Upper lobe of left lung (tissue), 6 donors: ENCODE data around the gene RAC3. TPM values are rescaled to one million over a fixed set of nuclear protein-coding genes. Genes with fewer than 3 reads are reported as not detected.

Experiments
- ATAC-seq, 2 donors: fragments of 200-7000 bp; cut with Tn5 transposase; one replicate each; pipeline ENCODE4 v1.9.1; 2022; ENCODE audit warnings: mild to moderate bottlenecking in 2 of 2, moderate library complexity in 2 of 2; ENCODE audit not compliant: low FRiP score in 2 of 2
- DNase-seq, 2 donors: peaks; one replicate each; pipeline ENCODE4 v3.0.0-alpha.2; 2019 to 2020
- H3K27ac ChIP-seq, 4 donors: fragments of 200-600 bp; sonication (generic); one replicate each; pipeline ENCODE4 v1.5.1; 2016 to 2019
- H3K27me3 ChIP-seq, 4 donors: fragments of 200-600 bp; sonication (generic); one replicate each; pipeline ENCODE4 v1.5.1; 2017 to 2019
- H3K36me3 ChIP-seq, 4 donors: fragments of 200-600 bp; sonication (generic); one replicate each; pipeline ENCODE4 v1.5.1; 2016 to 2019
- H3K4me1 ChIP-seq, 4 donors: fragments of 200-600 bp; sonication (generic); one replicate each; pipeline ENCODE4 v1.5.1; 2018 to 2019
- H3K4me3 ChIP-seq, 4 donors: fragments of 200-600 bp; sonication (generic); one replicate each; pipeline ENCODE4 v1.5.1; 2017 to 2019; ENCODE audit warnings: mild to moderate bottlenecking in 2 of 4, moderate library complexity in 1 of 4
- H3K9me3 ChIP-seq, 4 donors: fragments of 200-600 bp; sonication (generic); one replicate each; pipeline ENCODE4 v1.5.1; 2018 to 2019
- EP300 ChIP-seq, 4 donors: sonication (generic); formaldehyde crosslinking; IDR thresholded peaks; one replicate each; pipeline ENCODE4 v1.5.1; 2017; ENCODE audit warnings: antibody characterized with exemption in 4 of 4, control low read depth in 2 of 4
- POLR2A ChIP-seq, 4 donors: fragments of 450-650 bp; IDR thresholded peaks; one replicate each; pipeline ENCODE4 v1.5.1; 2016 to 2017; ENCODE audit warnings: antibody characterized with exemption in 4 of 4, mild to moderate bottlenecking in 2 of 4
- POLR2AphosphoS5 ChIP-seq, 2 donors: sonication (generic); formaldehyde crosslinking; IDR thresholded peaks; one replicate each; pipeline ENCODE4 v1.5.1; 2017; ENCODE audit warnings: antibody characterized with exemption in 2 of 2
- WGBS, 2 donors: methylation state at CpG; one replicate each; pipeline ENCODE4 v1.1.5; 2017 to 2018; 5-methylcytosine and 5-hydroxymethylcytosine counted together
- total RNA-seq, 6 donors: library from RNA; depleted of rRNA in 4 of 6; stranded (reverse); fragments of >200 nt in 4 of 6; gene quantifications; one replicate each; pipeline versions ENCODE4 v1.1.0 to v1.2.1, GENCODE V29; 2016 to 2021
- TF ChIP-seq, protein P1 (sequence below), 6 experiments: fragments of 450-650 bp in 4 of 6; fragments of 200-600 bp in 2 of 6; sonication (generic) in 2 of 6; IDR thresholded peaks; one replicate each; pipeline ENCODE4 v1.5.1; 2016 to 2019; ENCODE audit warnings: antibody characterized with exemption in 6 of 6
- donor health status: DM: no; HTN: no; CAD: no; lungs with moderate emphysema.
- donor health status: DM: no; HTN: yes; CAD: no; lungs with severe emphysema.

The RAC3 gene
- total RNA-seq, 6 donors from 2014 or later: 3.0 to 12.6 (median 7.1) TPM

DNA sequence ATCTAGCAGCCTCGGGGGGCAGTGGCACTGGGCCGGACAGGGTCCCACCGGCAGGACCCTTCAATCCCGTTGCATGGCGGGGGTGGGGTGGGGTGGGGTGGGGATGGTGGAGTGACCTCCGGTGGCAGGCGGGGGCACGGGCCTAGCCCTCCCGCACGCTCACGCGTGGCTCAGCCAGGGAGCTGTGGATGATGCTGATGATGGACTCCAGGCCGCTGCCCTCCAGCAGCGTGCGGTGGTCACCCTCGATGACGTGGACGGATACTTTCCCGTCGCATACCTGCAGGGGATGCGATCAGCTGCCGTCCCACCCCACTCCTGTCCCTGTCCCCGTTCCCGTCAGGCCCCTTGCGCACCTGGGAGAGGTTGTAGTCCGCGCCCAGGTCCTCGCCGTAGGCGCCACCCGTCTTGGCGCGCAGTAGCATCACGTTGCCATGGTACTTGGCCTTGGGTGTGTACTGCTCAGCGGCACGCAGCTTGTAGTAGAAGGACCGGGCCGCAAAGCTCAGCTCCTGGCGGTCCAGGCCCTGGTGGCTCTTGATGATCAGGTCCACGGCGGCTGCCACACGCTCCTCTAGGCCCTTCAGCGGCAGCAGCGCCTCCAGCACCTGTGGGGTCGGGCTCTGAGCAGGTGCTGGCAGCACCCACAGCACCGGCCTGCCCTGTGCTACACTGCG lies 47.7 kb downstream of the RAC3 start:
- H3K27me3 ChIP-seq: no peaks in the 10 kb centered on the region
- H3K4me1 ChIP-seq: no peaks in the 10 kb centered on the region
- no peak overlapping the region for H3K27ac ChIP-seq
- no peaks in the 10 kb centered on the region for H3K9me3 ChIP-seq
- H3K4me3 ChIP-seq: no peak overlapping the region
- DNase-seq (peak in 1 of 2 donors; percentile 82), ATAC-seq (no peak)
- TF ChIP-seq POLR2AphosphoS5 (IDR thresholded peaks at IDR 0.05) (no peak), POLR2A (IDR thresholded peaks at IDR 0.05) (peak in 1 of 4 donors; percentile 36), EP300 (IDR thresholded peaks at IDR 0.05) (no peak)
- TF ChIP-seq, protein P1, sequence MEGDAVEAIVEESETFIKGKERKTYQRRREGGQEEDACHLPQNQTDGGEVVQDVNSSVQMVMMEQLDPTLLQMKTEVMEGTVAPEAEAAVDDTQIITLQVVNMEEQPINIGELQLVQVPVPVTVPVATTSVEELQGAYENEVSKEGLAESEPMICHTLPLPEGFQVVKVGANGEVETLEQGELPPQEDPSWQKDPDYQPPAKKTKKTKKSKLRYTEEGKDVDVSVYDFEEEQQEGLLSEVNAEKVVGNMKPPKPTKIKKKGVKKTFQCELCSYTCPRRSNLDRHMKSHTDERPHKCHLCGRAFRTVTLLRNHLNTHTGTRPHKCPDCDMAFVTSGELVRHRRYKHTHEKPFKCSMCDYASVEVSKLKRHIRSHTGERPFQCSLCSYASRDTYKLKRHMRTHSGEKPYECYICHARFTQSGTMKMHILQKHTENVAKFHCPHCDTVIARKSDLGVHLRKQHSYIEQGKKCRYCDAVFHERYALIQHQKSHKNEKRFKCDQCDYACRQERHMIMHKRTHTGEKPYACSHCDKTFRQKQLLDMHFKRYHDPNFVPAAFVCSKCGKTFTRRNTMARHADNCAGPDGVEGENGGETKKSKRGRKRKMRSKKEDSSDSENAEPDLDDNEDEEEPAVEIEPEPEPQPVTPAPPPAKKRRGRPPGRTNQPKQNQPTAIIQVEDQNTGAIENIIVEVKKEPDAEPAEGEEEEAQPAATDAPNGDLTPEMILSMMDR (IDR thresholded peaks at IDR 0.05): no peak
- H3K36me3 ChIP-seq: peaks cover 50 to 65% (median 60%) of the 10 kb centered on the region in 4 donors
- WGBS, 2 donors: 95 to 96% methylated on average over 7 to 38 of the region's 47 CpGs

DNA sequence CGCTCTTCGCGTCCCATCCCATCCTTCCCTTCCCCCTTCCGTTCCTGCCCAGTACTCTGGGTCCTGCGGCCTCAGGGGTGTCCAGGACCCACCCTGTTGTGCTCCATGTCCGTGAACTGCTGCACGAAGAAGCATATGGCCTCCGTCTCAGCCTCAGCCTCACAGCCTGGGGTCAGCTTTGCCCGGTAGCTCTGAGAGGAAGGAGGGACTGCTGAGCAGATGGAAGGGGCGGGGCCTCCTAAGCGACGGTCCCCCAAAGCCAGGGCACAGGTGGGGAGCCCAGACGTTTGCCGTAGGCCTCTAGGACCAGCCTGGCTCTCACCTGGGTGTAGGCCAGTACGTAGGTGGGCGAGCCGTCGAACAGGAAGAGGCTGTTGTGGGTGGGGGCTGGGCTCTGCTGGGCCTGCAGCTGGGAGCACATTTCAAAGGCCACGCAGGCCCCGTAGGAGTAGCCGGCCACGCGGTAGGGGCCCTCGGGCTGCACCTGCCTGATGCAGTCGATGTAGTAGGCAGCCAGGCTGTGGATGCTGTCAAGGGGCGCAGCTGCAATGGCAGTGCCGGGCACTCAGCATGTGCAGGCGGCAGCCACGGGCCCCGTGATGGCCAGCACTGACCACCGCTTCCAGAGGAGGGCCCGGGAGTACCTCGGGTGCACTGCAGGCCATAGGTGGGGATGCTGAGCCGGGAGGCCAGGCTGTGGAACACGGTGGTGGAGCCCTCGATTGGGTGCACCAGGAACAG lies 48.7 kb downstream of the RAC3 start:
- peak in 1 of 2 donors; percentile 79 for DNase-seq
- no peak overlapping the region for H3K4me3 ChIP-seq
- 91 to 97% methylated on average over 18 to 29 of the region's 36 CpGs for WGBS, 2 donors
- ATAC-seq: no peak
- TF ChIP-seq POLR2AphosphoS5 (IDR thresholded peaks at IDR 0.05) (no peak), POLR2A (IDR thresholded peaks at IDR 0.05) (no peak), EP300 (IDR thresholded peaks at IDR 0.05) (no peak)
- TF ChIP-seq, protein P1 (IDR thresholded peaks at IDR 0.05): no peak
- no peaks in the 10 kb centered on the region for H3K4me1 ChIP-seq
- H3K9me3 ChIP-seq: no peaks in the 10 kb centered on the region
- no peak overlapping the region for H3K27ac ChIP-seq
- H3K36me3 ChIP-seq: peaks cover 61 to 76% (median 71%) of the 10 kb centered on the region in 4 donors
- H3K27me3 ChIP-seq: no peaks in the 10 kb centered on the region

DNA sequence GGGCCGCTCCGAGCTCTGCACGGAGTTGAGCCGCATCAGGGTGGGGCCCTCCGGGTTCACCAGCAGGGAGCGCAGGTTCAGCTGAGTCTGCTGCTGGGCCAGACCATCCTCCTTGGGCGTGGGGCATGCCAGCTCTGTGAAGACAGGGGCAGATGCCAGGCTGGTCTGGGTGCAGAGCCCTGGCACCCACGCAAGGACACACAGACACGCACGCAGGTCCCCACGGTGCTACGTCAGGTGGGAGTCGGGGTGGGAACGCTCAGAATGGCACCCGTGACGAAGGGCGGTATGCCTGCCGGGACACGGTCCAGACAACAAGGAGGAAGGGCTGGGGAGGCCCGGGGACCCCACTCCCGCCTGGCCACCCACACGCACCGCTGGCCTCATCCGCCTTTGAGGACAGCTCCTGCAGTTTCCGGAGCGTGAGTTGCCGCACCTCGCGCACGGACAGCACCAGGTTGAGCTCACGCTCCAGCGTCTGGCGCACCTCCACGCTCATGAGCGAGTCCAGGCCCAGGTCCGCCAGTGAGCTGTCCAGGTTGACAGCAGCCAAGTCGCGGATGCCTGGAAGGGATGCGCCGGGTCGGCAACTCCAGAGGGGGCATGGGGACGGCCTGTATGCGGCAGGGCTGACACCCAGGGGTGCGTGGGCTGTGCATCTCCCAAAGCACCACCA lies 49.4 kb downstream of the RAC3 start:
- peaks cover 68 to 83% (median 78%) of the 10 kb centered on the region in 4 donors for H3K36me3 ChIP-seq
- WGBS, 2 donors: 94 to 97% methylated on average over 30 to 41 of the region's 44 CpGs
- ATAC-seq (no peak), DNase-seq (peak; percentile 23 to 84)
- TF ChIP-seq POLR2AphosphoS5 (IDR thresholded peaks at IDR 0.05) (no peak), POLR2A (IDR thresholded peaks at IDR 0.05) (no peak), EP300 (IDR thresholded peaks at IDR 0.05) (no peak)
- TF ChIP-seq, protein P1 (IDR thresholded peaks at IDR 0.05): no peak
- H3K27me3 ChIP-seq: no peaks in the 10 kb centered on the region
- H3K27ac ChIP-seq: no peak overlapping the region
- no peak overlapping the region for H3K4me3 ChIP-seq
- no peaks in the 10 kb centered on the region for H3K4me1 ChIP-seq
- H3K9me3 ChIP-seq: no peaks in the 10 kb centered on the region

DNA sequence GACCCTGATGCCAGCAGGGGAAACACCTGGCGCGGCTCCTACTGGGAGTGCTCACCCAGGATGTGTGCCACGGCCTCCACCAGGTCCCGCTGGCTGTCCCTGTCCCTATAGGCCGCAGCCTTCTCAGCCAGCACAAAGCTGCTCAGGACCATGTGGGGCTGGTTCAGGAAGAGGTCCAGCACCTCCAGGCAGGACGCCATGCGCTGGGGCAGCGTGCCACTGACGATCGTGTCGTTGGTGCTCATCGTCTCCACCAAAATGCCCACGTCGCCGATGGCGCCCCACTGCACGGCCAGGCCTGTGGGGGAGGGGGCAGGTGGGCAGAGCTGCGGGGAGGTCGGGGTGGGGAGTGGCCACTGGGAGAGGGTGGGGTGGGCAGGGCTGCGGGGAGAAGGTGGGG lies 50.1 kb downstream of the RAC3 start:
- H3K4me1 ChIP-seq: no peaks in the 10 kb centered on the region
- H3K36me3 ChIP-seq: peaks cover 74 to 89% (median 84%) of the 10 kb centered on the region in 4 donors
- H3K27me3 ChIP-seq: no peaks in the 10 kb centered on the region
- H3K27ac ChIP-seq: no peak overlapping the region
- H3K9me3 ChIP-seq: no peaks in the 10 kb centered on the region
- ATAC-seq: no peak
- no peak overlapping the region for H3K4me3 ChIP-seq
- peak in 1 of 2 donors; percentile 79 for DNase-seq
- 90 to 96% methylated on average over 4 to 15 of the region's 20 CpGs for WGBS, 2 donors
- TF ChIP-seq POLR2AphosphoS5 (IDR thresholded peaks at IDR 0.05) (no peak), EP300 (IDR thresholded peaks at IDR 0.05) (no peak), POLR2A (IDR thresholded peaks at IDR 0.05) (no peak)
- TF ChIP-seq, protein P1 (IDR thresholded peaks at IDR 0.05): no peak
